Panc1 (cell line): ENCODE measurements around the gene CPNE4. TPM values are rescaled to one million over a fixed set of nuclear protein-coding genes. Genes with fewer than 3 reads are reported as not detected.

Source experiments
- ATAC-seq: fragments of 200-7000 bp; cut with Tn5 transposase; 2 replicates; pipeline ENCODE4 v1.9.1; 2020; ENCODE audit warnings: mild to moderate bottlenecking, moderate library complexity
- BruUV-seq: library from RNA; stranded (reverse); fragments of 400-500 nt; replicated peaks from 2 replicates; lab custom pipeline; 2021; lab: Mats Ljungman, UMichigan
- CTCF ChIA-PET: fragments of 300-600 bp; sonication (Branson Sonifier 250); formaldehyde crosslinking; loops from one replicate; lab custom pipeline; 2022; ENCODE audit warnings: antibody characterized with exemption; lab: Charles Lee
- POLR2A ChIA-PET: fragments of 300-600 bp; sonication (Branson Sonifier 250); formaldehyde crosslinking; loops from one replicate; lab custom pipeline; 2022; ENCODE audit warnings: antibody characterized with exemption; lab: Charles Lee
- DNase-seq: peaks from one replicate; pipeline ENCODE4 v3.0.0-alpha.2; 2010; ENCODE audit warnings: low read depth, low spot score
- H3K27ac ChIP-seq: 2 replicates; pipeline ENCODE4 v1.5.1; 2011; ENCODE audit warnings: mild to moderate bottlenecking, low read length, inconsistent platforms
- H3K27me3 ChIP-seq: fragments of 200-500 bp; sonication (Bioruptor generic); 2 replicates; pipeline ENCODE4 v1.6.0; 2014; ENCODE audit warnings: low read length, inconsistent platforms; ENCODE audit not compliant: control insufficient read depth, insufficient read depth
- H3K36me3 ChIP-seq: fragments of 200-500 bp; sonication (Bioruptor generic); 2 replicates; pipeline ENCODE4 v1.5.1; 2014; ENCODE audit warnings: inconsistent platforms, mild to moderate bottlenecking, low read length, moderate library complexity; ENCODE audit not compliant: control insufficient read depth, insufficient read depth
- H3K4me1 ChIP-seq: 2 replicates; pipeline ENCODE4 v1.5.1; 2011; ENCODE audit warnings: inconsistent platforms, mild to moderate bottlenecking, low read length, moderate library complexity; ENCODE audit not compliant: control insufficient read depth, insufficient read depth
- H3K4me3 ChIP-seq, 2 experiments: 2 replicates each; pipeline ENCODE4 v1.5.1; 2011 to 2012; ENCODE audit warnings: low read depth in 2 of 2, low read length in 2 of 2, mild to moderate bottlenecking in 2 of 2, inconsistent platforms in 1 of 2, moderate library complexity in 1 of 2
- H3K9me3 ChIP-seq: fragments of 200-500 bp; sonication (Bioruptor generic); 2 replicates; pipeline ENCODE4 v1.5.1; 2014; ENCODE audit warnings: low read depth, mild to moderate bottlenecking, inconsistent platforms, low read length, moderate library complexity; ENCODE audit not compliant: control insufficient read depth, insufficient read depth
- POLR2AphosphoS5 ChIP-seq: IDR thresholded peaks from 2 replicates; pipeline ENCODE4 v1.6.1; 2012; ENCODE audit warnings: mild to moderate bottlenecking, low read depth, low read length, moderate library complexity
- SIN3A ChIP-seq: IDR thresholded peaks from 2 replicates; pipeline ENCODE4 v1.6.1; 2012; ENCODE audit warnings: low read depth, mild to moderate bottlenecking, low read length, moderate library complexity, borderline replicate concordance; ENCODE audit not compliant: insufficient read depth
- TCF7L2 ChIP-seq: IDR thresholded peaks from 2 replicates; pipeline ENCODE4 v1.6.1; 2011; ENCODE audit warnings: mild to moderate bottlenecking, low read depth, low read length, inconsistent platforms
- in situ Hi-C: cut with HindIII; loops from 2 replicates; pipeline ENCODE4 v1.10.0; 2016; ENCODE audit warnings: low sequenced_read_pairs, low pct_unique_long_range_greater_than_20kb
- intact Hi-C: fragments of 100-400 bp; cut with micrococcal nuclease; formaldehyde crosslinking; loops from one replicate; pipeline ENCODE4 v1.10.0; 2022; ENCODE audit not compliant: unreplicated experiment
- total RNA-seq: library from RNA; stranded (reverse); gene quantifications from one replicate; pipeline ENCODE4 v1.2.1, GENCODE V29; 2021; ENCODE audit not compliant: unreplicated experiment
- TF ChIP-seq, protein P1 (sequence below), 2 experiments: IDR thresholded peaks; 2 replicates each; pipeline ENCODE4 v1.6.1; 2011 to 2012; ENCODE audit warnings: low read depth in 2 of 2, control low read depth in 1 of 2, low read length in 1 of 2, mild to moderate bottlenecking in 1 of 2, moderate library complexity in 1 of 2; ENCODE audit not compliant: insufficient read depth in 1 of 2
- TF ChIP-seq, protein P2 (sequence below): fragments of 450-650 bp; IDR thresholded peaks from 2 replicates; pipeline ENCODE4 v1.5.1; 2017; ENCODE audit warnings: mild to moderate bottlenecking

The CPNE4 gene
- total RNA-seq, 1 experiment from 2014 or later: not detected

DNA sequence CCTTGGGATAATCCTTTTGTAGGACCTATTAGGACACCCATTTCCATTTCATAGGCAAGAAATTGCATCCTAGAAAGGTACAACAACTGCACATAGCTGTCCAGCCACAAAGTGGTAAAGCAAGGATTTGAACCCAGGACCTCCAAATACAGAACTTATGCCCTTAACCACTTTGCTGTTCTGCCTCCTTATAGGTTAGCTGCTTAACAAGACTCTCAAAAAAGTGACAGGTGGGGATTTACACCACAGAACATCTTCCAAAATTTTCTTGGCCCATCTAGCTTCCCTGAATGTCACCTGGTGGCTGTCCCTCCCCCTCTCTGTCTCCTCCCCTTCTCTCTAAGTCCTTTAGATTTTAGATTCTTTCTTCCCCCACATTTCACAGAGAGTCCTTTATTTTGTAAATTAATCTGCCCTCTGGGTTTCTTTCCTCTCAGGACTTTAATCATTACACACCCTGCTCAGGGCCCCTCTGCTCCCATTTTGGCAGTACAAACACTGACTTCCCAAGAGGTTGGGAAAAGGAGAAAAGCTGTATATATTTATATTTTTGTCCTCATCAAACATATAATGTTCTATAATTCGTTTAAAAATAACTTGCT lies 120.6 kb downstream of the CPNE4 start:
- Histone ChIP-seq H3K4me3 (no peak overlapping the region), H3K27ac (no peak overlapping the region), H3K9me3 (no peaks in the 10 kb centered on the region), H3K36me3 (no peaks in the 10 kb centered on the region), H3K27me3 (peaks cover 4% of the 10 kb centered on the region; the same call in 1 of the 2 replicates), H3K4me1 (no peaks in the 10 kb centered on the region)
- DNase-seq: no peak
- intact Hi-C loops (no loop called here), in situ Hi-C loops (no loop called here)
- ATAC-seq: no peak
- TF ChIP-seq POLR2AphosphoS5 (no peak), SIN3A (no peak), TCF7L2 (no peak)
- TF ChIP-seq, protein P1, sequence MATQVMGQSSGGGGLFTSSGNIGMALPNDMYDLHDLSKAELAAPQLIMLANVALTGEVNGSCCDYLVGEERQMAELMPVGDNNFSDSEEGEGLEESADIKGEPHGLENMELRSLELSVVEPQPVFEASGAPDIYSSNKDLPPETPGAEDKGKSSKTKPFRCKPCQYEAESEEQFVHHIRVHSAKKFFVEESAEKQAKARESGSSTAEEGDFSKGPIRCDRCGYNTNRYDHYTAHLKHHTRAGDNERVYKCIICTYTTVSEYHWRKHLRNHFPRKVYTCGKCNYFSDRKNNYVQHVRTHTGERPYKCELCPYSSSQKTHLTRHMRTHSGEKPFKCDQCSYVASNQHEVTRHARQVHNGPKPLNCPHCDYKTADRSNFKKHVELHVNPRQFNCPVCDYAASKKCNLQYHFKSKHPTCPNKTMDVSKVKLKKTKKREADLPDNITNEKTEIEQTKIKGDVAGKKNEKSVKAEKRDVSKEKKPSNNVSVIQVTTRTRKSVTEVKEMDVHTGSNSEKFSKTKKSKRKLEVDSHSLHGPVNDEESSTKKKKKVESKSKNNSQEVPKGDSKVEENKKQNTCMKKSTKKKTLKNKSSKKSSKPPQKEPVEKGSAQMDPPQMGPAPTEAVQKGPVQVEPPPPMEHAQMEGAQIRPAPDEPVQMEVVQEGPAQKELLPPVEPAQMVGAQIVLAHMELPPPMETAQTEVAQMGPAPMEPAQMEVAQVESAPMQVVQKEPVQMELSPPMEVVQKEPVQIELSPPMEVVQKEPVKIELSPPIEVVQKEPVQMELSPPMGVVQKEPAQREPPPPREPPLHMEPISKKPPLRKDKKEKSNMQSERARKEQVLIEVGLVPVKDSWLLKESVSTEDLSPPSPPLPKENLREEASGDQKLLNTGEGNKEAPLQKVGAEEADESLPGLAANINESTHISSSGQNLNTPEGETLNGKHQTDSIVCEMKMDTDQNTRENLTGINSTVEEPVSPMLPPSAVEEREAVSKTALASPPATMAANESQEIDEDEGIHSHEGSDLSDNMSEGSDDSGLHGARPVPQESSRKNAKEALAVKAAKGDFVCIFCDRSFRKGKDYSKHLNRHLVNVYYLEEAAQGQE (IDR thresholded peaks at IDR 0.05; ENCODE audit: insufficient read depth in 1 of 2, low read depth in 2 of 2, low read length in 1 of 2): no peak
- TF ChIP-seq, protein P2, sequence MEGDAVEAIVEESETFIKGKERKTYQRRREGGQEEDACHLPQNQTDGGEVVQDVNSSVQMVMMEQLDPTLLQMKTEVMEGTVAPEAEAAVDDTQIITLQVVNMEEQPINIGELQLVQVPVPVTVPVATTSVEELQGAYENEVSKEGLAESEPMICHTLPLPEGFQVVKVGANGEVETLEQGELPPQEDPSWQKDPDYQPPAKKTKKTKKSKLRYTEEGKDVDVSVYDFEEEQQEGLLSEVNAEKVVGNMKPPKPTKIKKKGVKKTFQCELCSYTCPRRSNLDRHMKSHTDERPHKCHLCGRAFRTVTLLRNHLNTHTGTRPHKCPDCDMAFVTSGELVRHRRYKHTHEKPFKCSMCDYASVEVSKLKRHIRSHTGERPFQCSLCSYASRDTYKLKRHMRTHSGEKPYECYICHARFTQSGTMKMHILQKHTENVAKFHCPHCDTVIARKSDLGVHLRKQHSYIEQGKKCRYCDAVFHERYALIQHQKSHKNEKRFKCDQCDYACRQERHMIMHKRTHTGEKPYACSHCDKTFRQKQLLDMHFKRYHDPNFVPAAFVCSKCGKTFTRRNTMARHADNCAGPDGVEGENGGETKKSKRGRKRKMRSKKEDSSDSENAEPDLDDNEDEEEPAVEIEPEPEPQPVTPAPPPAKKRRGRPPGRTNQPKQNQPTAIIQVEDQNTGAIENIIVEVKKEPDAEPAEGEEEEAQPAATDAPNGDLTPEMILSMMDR: no peak
- CTCF ChIA-PET: interaction anchor here (0.6 kb wide), 1 partner anchor 119 kb away, joined by 4 read pairs; no protein-coding TSS in a partner anchor
- POLR2A ChIA-PET: no interaction called here
- no TSS peak for BruUV-seq

DNA sequence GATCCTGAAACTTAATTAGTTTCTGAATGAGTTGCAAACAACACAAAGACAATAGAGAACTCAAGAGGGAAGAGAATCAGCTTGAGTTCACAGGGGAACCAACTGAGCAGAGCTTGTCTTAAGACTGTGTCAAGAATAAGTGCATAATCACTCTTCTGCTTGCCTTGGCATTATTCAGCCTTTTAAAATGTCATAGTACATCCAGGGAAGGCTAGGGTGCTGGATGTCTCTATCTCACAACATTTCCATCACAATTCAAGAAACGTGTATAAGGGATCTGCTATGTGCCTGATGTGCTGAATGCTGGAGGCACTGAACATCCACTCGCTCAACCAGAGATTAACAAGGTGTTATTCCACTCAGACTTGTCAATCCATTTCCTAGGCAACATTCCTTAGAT lies 122.6 kb downstream of the CPNE4 start:
- no TSS peak for BruUV-seq
- ATAC-seq: no peak

More for the DNA sequence above, 122.6 kb downstream of the CPNE4 start:
- H3K4me3 ChIP-seq: no peak overlapping the region
- POLR2A ChIA-PET: no interaction called here
- in situ Hi-C loops: no loop called here
- no peaks in the 10 kb centered on the region for H3K36me3 ChIP-seq
- H3K27me3 ChIP-seq: peaks cover 4% of the 10 kb centered on the region; the same call in 1 of the 2 replicates
- DNase-seq: no peak
- H3K4me1 ChIP-seq: no peaks in the 10 kb centered on the region
- no peak for TF ChIP-seq TCF7L2
- TF ChIP-seq, protein P2: no peak
- TF ChIP-seq POLR2AphosphoS5: no peak
- TF ChIP-seq, protein P1 (IDR thresholded peaks at IDR 0.05; ENCODE audit: insufficient read depth in 1 of 2, low read depth in 2 of 2, low read length in 1 of 2): no peak
- CTCF ChIA-PET: no interaction called here
- intact Hi-C loops: no loop called here
- no peak overlapping the region for H3K27ac ChIP-seq
- H3K9me3 ChIP-seq: no peaks in the 10 kb centered on the region
